Hypothalamus (tissue), 51 donors: Measurements from ENCODE around the gene NCOA7.
"Not testable (repeated sequence)": the region's sequence is repeated elsewhere in the genome, so short reads cannot be mapped to it uniquely, and the experiment has no call there.

Experiments used
- DNase-seq, 51 donors: peaks; one replicate each; lab custom pipeline; 2025; lab: John Stamatoyannopoulos, UW

NCOA7 gene

GRCh38 chr6:125906158-125906998 is 115.6 kb downstream of the NCOA7 start:
- DNase-seq, result peak in 5 of 51 donors; percentile 1 to 12 (median 2)

GRCh38 chr6:125910527-125910926 is 119.8 kb downstream of the NCOA7 start:
- DNase-seq, result no peak

- DNase-seq, result not testable (repeated sequence)
These were observed 120.3 kb downstream of the NCOA7 start for GRCh38 chr6:125911051-125911451.

- DNase-seq, result not testable (repeated sequence)
These were observed 121.7 kb downstream of the NCOA7 start for GRCh38 chr6:125912430-125912829.

GRCh38 chr6:125913145-125913544 is 122.4 kb downstream of the NCOA7 start:
- DNase-seq, result no peak

- no peak for DNase-seq
These were observed 123.1 kb downstream of the NCOA7 start for GRCh38 chr6:125913864-125914351.

- DNase-seq, result no peak
These were observed 127.5 kb downstream of the NCOA7 start for GRCh38 chr6:125918230-125918629.

GRCh38 chr6:125918681-125919566 is 128.2 kb downstream of the NCOA7 start:
- peak in 1 of 51 donors; percentile 40 for DNase-seq

GRCh38 chr6:125919618-125920017 is 128.9 kb downstream of the NCOA7 start:
- no peak for DNase-seq

- DNase-seq, result no peak
These were observed 131.6 kb downstream of the NCOA7 start for GRCh38 chr6:125922322-125922860.

GRCh38 chr6:125923366-125923877 is 132.7 kb downstream of the NCOA7 start:
- no peak for DNase-seq

- DNase-seq, result no peak
These were observed 133.4 kb downstream of the NCOA7 start for GRCh38 chr6:125924169-125924568.

- no peak for DNase-seq
These were observed 134.1 kb downstream of the NCOA7 start for GRCh38 chr6:125924697-125925358.

GRCh38 chr6:125926711-125927110 is 136.0 kb downstream of the NCOA7 start:
- DNase-seq, result no peak

- no peak for DNase-seq
These were observed 137.0 kb downstream of the NCOA7 start for GRCh38 chr6:125927761-125928160.

- no peak for DNase-seq
These were observed 140.1 kb downstream of the NCOA7 start for GRCh38 chr6:125930765-125931418.

GRCh38 chr6:125931733-125932450 is 141.1 kb downstream of the NCOA7 start:
- DNase-seq, result no peak

GRCh38 chr6:125932451-125932795 is 141.7 kb downstream of the NCOA7 start:
- no peak for DNase-seq

GRCh38 chr6:125935520-125935919 is 144.8 kb downstream of the NCOA7 start:
- DNase-seq, result not testable (repeated sequence)
